ACHN (cell line): Measurements from ENCODE around the gene NOS1AP.

Experiments used
- DNase-seq: peaks from one replicate; pipeline ENCODE4 v3.0.0-alpha.2; 2015
- in situ Hi-C: cut with HindIII; loops from 2 replicates; pipeline ENCODE4 v1.10.0; 2017; ENCODE audit warnings: low sequenced_read_pairs, low pct_ligation_motif_present, low pct_unique_long_range_greater_than_20kb

NOS1AP gene

GRCh38 chr1:162387226-162388082 is 318.0 kb downstream of the NOS1AP start:
- no peak for DNase-seq
- in situ Hi-C loops: no loop called here

GRCh38 chr1:162388083-162388594 is 318.6 kb downstream of the NOS1AP start:
- in situ Hi-C loops: no loop called here

GRCh38 chr1:162388615-162389014 is 319.1 kb downstream of the NOS1AP start:
- in situ Hi-C loops: no loop called here
- no peak for DNase-seq

More at GRCh38 chr1:162388083-162388594, 318.6 kb downstream of the NOS1AP start:
- no peak for DNase-seq

GRCh38 chr1:162389021-162389818 is 319.7 kb downstream of the NOS1AP start:
- peak; percentile 77 for DNase-seq
- in situ Hi-C loops: no loop called here

- DNase-seq: peak; percentile 17
- in situ Hi-C loops: no loop called here
Observed at GRCh38 chr1:162389971-162390370, 320.5 kb downstream of the NOS1AP start.

- in situ Hi-C loops: no loop called here
- DNase-seq: no peak
Observed at GRCh38 chr1:162390396-162391185, 321.1 kb downstream of the NOS1AP start.

GRCh38 chr1:162391790-162392563 is 322.5 kb downstream of the NOS1AP start:
- DNase-seq: peak; percentile 59
- in situ Hi-C loops: no loop called here

GRCh38 chr1:162396201-162396906 is 326.9 kb downstream of the NOS1AP start:
- DNase-seq: no peak
- in situ Hi-C loops: no loop called here

- in situ Hi-C loops: no loop called here
- DNase-seq: no peak
Observed at GRCh38 chr1:162397039-162397448, 327.6 kb downstream of the NOS1AP start.

- in situ Hi-C loops: no loop called here
- DNase-seq: no peak
Observed at GRCh38 chr1:162397943-162398560, 328.6 kb downstream of the NOS1AP start.

GRCh38 chr1:162398999-162399580 is 329.6 kb downstream of the NOS1AP start:
- no peak for DNase-seq
- in situ Hi-C loops: no loop called here

GRCh38 chr1:162400790-162401355 is 331.4 kb downstream of the NOS1AP start:
- in situ Hi-C loops: no loop called here

GRCh38 chr1:162404550-162405160 is 335.2 kb downstream of the NOS1AP start:
- in situ Hi-C loops: no loop called here
- no peak for DNase-seq

More at GRCh38 chr1:162400790-162401355, 331.4 kb downstream of the NOS1AP start:
- DNase-seq: no peak

- in situ Hi-C loops: no loop called here
- no peak for DNase-seq
Observed at GRCh38 chr1:162405800-162406199, 336.3 kb downstream of the NOS1AP start.

GRCh38 chr1:162406811-162407210 is 337.3 kb downstream of the NOS1AP start:
- DNase-seq: no peak

GRCh38 chr1:162407539-162407938 is 338.0 kb downstream of the NOS1AP start:
- no peak for DNase-seq
- in situ Hi-C loops: no loop called here

More at GRCh38 chr1:162406811-162407210, 337.3 kb downstream of the NOS1AP start:
- in situ Hi-C loops: no loop called here
